Measurements from ENCODE around the gene PTPRF. TPM values are rescaled to one million over a fixed set of nuclear protein-coding genes. Genes with fewer than 3 reads are reported as not detected.
"Not testable (repeated sequence)": the region's sequence is repeated elsewhere in the genome, so short reads cannot be mapped to it uniquely, and the experiment has no call there.

The PTPRF gene
- total and polyA plus RNA-seq, 12 donors, result 1.7 to 10.3 (median 4.5) TPM

GRCh38 chr1:43495204-43495603 is 35.5 kb upstream of the PTPRF start:
- Histone ChIP-seq H3K27me3 (no peaks in the 10 kb centered on the region), H3K4me3 (no peak overlapping the region), H3K36me3 (no peaks in the 10 kb centered on the region), H3K27ac (no peak overlapping the region), H3K9me3 (peaks cover 0 to 21% (median 3%) of the 10 kb centered on the region in 11 donors), H3K4me1 (no peaks in the 10 kb centered on the region)
- intact Hi-C loops (cut with DNase I), result no loop called here
- ATAC-seq (no peak), DNase-seq (no peak)
- no peak for TF ChIP-seq CTCF (IDR thresholded peaks at IDR 0.05)
- 89 to 93% methylated on average over 7 of the region's 7 CpGs for WGBS, 2 donors

DNA sequence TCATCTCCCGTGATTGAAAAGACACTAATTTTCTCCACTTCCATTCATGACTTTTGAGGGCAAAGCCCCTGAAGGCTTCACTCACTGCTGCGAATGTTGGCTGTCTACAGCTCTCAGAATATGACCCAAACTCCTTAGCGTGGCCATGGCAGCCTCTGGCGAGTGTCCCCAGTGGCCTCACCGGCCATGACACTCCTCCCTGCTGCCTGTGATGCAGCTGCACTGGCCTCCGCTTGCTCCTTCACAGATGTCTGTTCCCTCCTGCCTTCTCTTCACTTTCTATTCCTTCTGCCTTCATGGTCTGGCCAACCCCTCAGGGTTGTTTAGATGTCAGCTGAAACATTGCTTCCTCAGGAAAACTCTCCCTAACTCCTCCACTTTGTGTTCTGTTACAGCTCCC is 30.8 kb upstream of the PTPRF start:
- WGBS, 2 donors, result 71 to 74% methylated on average over 6 of the region's 6 CpGs

DNA sequence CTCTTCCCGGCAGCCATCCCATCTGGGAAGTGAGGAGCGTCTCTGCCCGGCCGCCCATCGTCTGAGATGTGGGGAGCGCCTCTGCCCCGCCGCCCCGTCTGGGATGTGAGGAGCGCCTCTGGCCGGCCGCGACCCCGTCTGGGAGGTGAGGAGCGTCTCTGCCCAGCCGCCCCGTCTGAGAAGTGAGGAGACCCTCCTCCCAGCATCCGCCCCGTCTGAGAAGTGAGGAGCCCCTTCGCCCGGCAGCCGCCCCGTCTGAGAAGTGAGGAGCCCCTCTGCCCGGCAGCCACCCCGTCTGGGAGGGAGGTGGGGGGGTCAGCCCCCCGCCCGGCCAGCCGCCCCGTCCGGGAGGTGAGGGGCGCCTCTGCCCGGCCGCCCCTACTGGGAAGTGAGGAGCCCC is 28.9 kb upstream of the PTPRF start:
- H3K27me3 ChIP-seq; H3K27ac ChIP-seq; H3K4me3 ChIP-seq; H3K9me3 ChIP-seq; DNase-seq; H3K36me3 ChIP-seq; intact Hi-C loops (cut with DNase I); H3K4me1 ChIP-seq; ATAC-seq: not testable (repeated sequence)
- WGBS, 2 donors, result 95 to 100% methylated on average over 14 to 16 of the region's 33 CpGs

More for the DNA sequence above, 30.8 kb upstream of the PTPRF start:
- no peak for TF ChIP-seq CTCF (IDR thresholded peaks at IDR 0.05)
- Histone ChIP-seq H3K27me3 (no peaks in the 10 kb centered on the region), H3K4me1 (no peaks in the 10 kb centered on the region), H3K36me3 (no peaks in the 10 kb centered on the region), H3K27ac (no peak overlapping the region), H3K9me3 (no peaks in the 10 kb centered on the region), H3K4me3 (no peak overlapping the region)
- ATAC-seq (no peak), DNase-seq (no peak)
- intact Hi-C loops (cut with DNase I), result no loop called here

- no peaks in the 10 kb centered on the region for H3K9me3 ChIP-seq
- no peak overlapping the region for H3K4me3 ChIP-seq
- no peaks in the 10 kb centered on the region for H3K36me3 ChIP-seq
- TF ChIP-seq CTCF (IDR thresholded peaks at IDR 0.05), result no peak
- H3K27ac ChIP-seq, result no peak overlapping the region
- DNase-seq (no peak), ATAC-seq (no peak)
- 88 to 92% methylated on average over 8 of the region's 8 CpGs for WGBS, 2 donors
- H3K27me3 ChIP-seq, result peaks cover 0 to 10% (median 0%) of the 10 kb centered on the region in 7 donors
- intact Hi-C loops (cut with DNase I), result no loop called here
- H3K4me1 ChIP-seq, result no peaks in the 10 kb centered on the region
These were observed 27.1 kb upstream of the PTPRF start for GRCh38 chr1:43503534-43503933.

DNA sequence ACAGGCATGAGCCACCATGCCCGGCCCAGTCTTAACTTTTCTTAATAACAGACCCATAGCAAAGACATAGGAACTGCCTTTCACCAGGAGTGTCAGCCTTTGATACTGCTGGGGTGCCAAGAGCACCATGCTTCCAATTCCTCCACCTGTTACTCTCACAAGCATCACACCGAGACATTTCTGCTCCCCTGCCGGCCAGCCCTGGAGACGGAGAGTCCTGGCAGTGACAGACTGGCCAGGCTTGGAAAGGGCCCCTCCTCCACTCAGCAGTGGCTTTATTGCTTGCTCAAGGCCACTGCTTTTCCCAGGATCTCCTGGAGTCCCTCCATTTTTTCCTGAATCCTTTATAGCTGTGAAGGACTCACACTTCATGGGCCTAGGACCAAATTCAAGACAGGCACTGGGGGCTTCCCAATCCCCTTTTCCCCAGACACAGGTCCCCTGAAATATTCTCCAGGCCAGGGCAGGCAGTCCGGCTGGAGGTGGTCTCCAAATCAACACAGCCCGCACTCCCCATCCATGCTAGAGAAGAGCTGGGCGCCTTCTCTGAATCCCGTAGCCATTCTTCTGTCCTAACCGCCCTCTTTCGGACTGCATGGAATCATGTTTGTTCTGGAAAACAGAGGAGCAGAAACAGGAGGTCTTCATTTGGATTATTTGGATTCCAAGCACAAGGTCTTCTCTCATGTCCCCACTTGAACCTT is 25.5 kb upstream of the PTPRF start:
- H3K9me3 ChIP-seq, result no peaks in the 10 kb centered on the region
- TF ChIP-seq CTCF (IDR thresholded peaks at IDR 0.05), result no peak
- no peaks in the 10 kb centered on the region for H3K4me1 ChIP-seq
- H3K27ac ChIP-seq, result no peak overlapping the region
- H3K36me3 ChIP-seq, result no peaks in the 10 kb centered on the region
- no peak overlapping the region for H3K4me3 ChIP-seq
- 89 to 91% methylated on average over 10 of the region's 10 CpGs for WGBS, 2 donors
- DNase-seq (no peak), ATAC-seq (no peak)
- H3K27me3 ChIP-seq, result peaks cover 0 to 10% (median 0%) of the 10 kb centered on the region in 7 donors
- intact Hi-C loops (cut with DNase I), result no loop called here
